Measurements from ENCODE around the gene NCBP1.

NCBP1 gene

GRCh38 chr9:97694769-97695168 lies 61.1 kb downstream of the NCBP1 start:
- H3K27ac ChIP-seq (replicated peaks) = no peak overlapping the region
- TF ChIP-seq POLR2AphosphoS5 (IDR thresholded peaks at IDR 0.05; ENCODE audit: low read depth) (no peak), SPI1 (IDR thresholded peaks at IDR 0.05; ENCODE audit: borderline replicate concordance, low read depth) (no peak), CTCF (IDR thresholded peaks at IDR 0.05; ENCODE audit: insufficient read depth, low read length) (no peak), GABPA (IDR thresholded peaks at IDR 0.05; ENCODE audit: low read depth) (no peak), REST (IDR thresholded peaks at IDR 0.05; ENCODE audit: insufficient replicate concordance, low read depth) (no peak)

GRCh38 chr9:97695390-97695789 lies 61.8 kb downstream of the NCBP1 start:
- DNase-seq (ENCODE audit: low read depth in 1 of 2, low spot score in 1 of 2) = no peak
- Histone ChIP-seq H3K27ac (replicated peaks) (no peak overlapping the region), H3K27me3 (ENCODE audit: insufficient read depth, poor library complexity, severe bottlenecking) (no peaks in the 10 kb centered on the region), H3K4me3 (replicated peaks; ENCODE audit: insufficient read depth, low read length) (no peak overlapping the region)
- TF ChIP-seq SPI1 (IDR thresholded peaks at IDR 0.05; ENCODE audit: borderline replicate concordance, low read depth) (no peak), POLR2AphosphoS5 (IDR thresholded peaks at IDR 0.05; ENCODE audit: low read depth) (no peak)

More at GRCh38 chr9:97694769-97695168, 61.1 kb downstream of the NCBP1 start:
- Histone ChIP-seq H3K4me3 (replicated peaks; ENCODE audit: insufficient read depth, low read length) (no peak overlapping the region), H3K27me3 (ENCODE audit: insufficient read depth, poor library complexity, severe bottlenecking) (no peaks in the 10 kb centered on the region)
- DNase-seq (ENCODE audit: low read depth in 1 of 2, low spot score in 1 of 2) = no peak

GRCh38 chr9:97695995-97696802 lies 62.6 kb downstream of the NCBP1 start:
- H3K4me3 ChIP-seq (replicated peaks; ENCODE audit: insufficient read depth, low read length) = peak overlapping the region; percentile 77
- DNase-seq (ENCODE audit: low read depth in 1 of 2, low spot score in 1 of 2) = no peak
- H3K27me3 ChIP-seq (ENCODE audit: insufficient read depth, poor library complexity, severe bottlenecking) = no peaks in the 10 kb centered on the region
- TF ChIP-seq CTCF (IDR thresholded peaks at IDR 0.05; ENCODE audit: insufficient read depth, low read length) = no peak
- no peak for TF ChIP-seq REST (IDR thresholded peaks at IDR 0.05; ENCODE audit: insufficient replicate concordance, low read depth)
- TF ChIP-seq GABPA (IDR thresholded peaks at IDR 0.05; ENCODE audit: low read depth) = no peak
- TF ChIP-seq POLR2AphosphoS5 (IDR thresholded peaks at IDR 0.05; ENCODE audit: low read depth) = no peak
- TF ChIP-seq SPI1 (IDR thresholded peaks at IDR 0.05; ENCODE audit: borderline replicate concordance, low read depth) = no peak
- H3K27ac ChIP-seq (replicated peaks) = peak overlapping the region; percentile 68

GRCh38 chr9:97696803-97697601 lies 63.4 kb downstream of the NCBP1 start, which contains the start of gene XPA:
XPA (minus strand) TSS chr9:97697340; CDS start chr9:97697292, 48 bp downstream.
- peak; percentile 79 to 95 for DNase-seq (ENCODE audit: low read depth in 1 of 2, low spot score in 1 of 2)
- Histone ChIP-seq H3K4me3 (replicated peaks; ENCODE audit: insufficient read depth, low read length) (peak within 1 kb of the TSS; percentile 77), H3K27ac (replicated peaks) (peak within 1 kb of the TSS; percentile 68), H3K27me3 (ENCODE audit: insufficient read depth, poor library complexity, severe bottlenecking) (no peaks in the 10 kb centered on the region)
- peak; percentile 82 for TF ChIP-seq POLR2AphosphoS5 (IDR thresholded peaks at IDR 0.05; ENCODE audit: low read depth)
- TF ChIP-seq GABPA (IDR thresholded peaks at IDR 0.05; ENCODE audit: low read depth) = no peak
- TF ChIP-seq REST (IDR thresholded peaks at IDR 0.05; ENCODE audit: insufficient replicate concordance, low read depth) = no peak
